ENCODE results near the gene MSANTD4.
"Not testable (repeated sequence)": the region's sequence is repeated elsewhere in the genome, so short reads cannot be mapped to it uniquely, and the experiment has no call there.

The MSANTD4 gene

GRCh38 chr11:106031936-106032335, 9.9 kb upstream of the MSANTD4 start:
- DNase-seq (ENCODE audit: low read depth in 1 of 2, low spot score in 1 of 2): no peak
- in situ Hi-C loops (cut with HindIII; ENCODE audit: low pct_unique_long_range_greater_than_20kb, low sequenced_read_pairs): no loop called here

DNA sequence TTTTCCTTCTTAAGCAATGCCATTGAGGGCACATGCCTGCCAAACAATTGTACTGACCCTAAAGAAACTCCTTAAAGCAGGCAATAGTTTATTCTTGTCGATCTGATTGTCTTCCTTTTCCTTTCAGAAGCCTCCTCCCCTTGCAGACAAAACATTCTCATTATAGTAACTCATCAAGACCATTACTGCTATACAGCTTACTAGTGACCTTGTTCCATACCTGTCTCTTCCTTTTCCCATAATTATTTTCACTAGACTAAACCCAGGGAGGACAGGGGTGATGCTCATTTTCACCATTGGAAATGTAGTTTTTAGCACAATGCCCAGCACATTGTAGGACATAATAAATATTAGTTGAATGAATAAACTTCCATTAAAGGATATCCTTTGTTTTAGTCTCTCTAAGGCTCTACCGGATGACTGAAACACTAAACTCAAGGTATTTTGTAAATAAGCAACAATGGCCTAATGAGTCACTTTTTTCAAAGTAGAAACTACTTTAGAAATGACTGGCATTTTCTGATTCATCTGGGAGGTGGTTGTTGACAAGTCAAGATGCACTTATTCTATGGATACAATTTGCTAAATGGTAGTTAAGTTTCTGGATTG, 9.3 kb upstream of the MSANTD4 start:
- TF ChIP-seq JUND (IDR thresholded peaks at IDR 0.05; ENCODE audit: low read depth): no peak
- DNase-seq (ENCODE audit: low read depth in 1 of 2, low spot score in 1 of 2): no peak
- in situ Hi-C loops (cut with HindIII; ENCODE audit: low pct_unique_long_range_greater_than_20kb, low sequenced_read_pairs): no loop called here

More at GRCh38 chr11:106031936-106032335, 9.9 kb upstream of the MSANTD4 start:
- no peak for TF ChIP-seq JUND (IDR thresholded peaks at IDR 0.05; ENCODE audit: low read depth)

DNA sequence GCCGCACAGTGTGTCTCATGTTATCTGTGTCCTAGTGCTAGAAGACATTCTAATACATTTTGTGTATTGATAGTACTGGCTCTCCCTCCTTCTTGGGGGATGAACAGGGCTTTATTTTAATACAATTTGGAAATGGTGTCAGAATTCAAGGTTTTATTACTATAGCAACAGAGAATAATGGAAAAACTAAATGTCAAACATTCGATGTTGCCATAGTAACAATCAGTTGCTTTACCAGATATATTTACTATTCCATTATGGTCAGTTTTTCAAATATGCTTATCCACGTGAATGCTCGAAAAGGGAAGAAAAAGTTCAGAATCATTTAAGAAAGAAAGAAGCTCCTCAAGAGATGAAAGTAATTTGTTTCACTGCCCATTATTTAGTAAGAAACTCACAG, 8.6 kb upstream of the MSANTD4 start:
- no peak for TF ChIP-seq JUND (IDR thresholded peaks at IDR 0.05; ENCODE audit: low read depth)
- in situ Hi-C loops (cut with HindIII; ENCODE audit: low pct_unique_long_range_greater_than_20kb, low sequenced_read_pairs): no loop called here
- no peak for DNase-seq (ENCODE audit: low read depth in 1 of 2, low spot score in 1 of 2)

DNA sequence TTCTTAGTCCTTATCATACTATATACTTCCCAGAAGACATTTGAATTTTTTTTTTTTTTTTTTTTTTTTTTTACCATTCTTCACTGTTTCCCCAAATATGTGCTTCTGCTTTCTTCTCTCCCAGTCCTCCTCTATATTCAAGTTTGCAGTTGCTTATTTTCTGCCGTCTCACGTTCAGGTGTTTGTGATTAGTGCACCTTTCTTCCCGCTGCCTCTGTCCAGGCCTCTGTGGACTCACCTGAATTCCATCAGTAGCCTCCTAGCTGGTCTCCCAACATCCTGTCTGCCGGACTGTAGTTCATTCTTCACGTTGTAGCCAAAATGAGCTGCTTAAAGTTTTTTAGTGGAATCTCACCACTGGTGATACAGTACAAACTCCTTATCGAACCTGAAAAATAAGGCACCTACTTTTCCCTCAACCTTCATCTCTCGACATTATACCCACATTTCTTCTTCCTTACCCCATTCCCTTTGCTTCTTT, 795 bp upstream of the MSANTD4 start:
- in situ Hi-C loops (cut with HindIII; ENCODE audit: low pct_unique_long_range_greater_than_20kb, low sequenced_read_pairs): no loop called here
- no peak for DNase-seq (ENCODE audit: low read depth in 1 of 2, low spot score in 1 of 2)
- TF ChIP-seq JUND (IDR thresholded peaks at IDR 0.05; ENCODE audit: low read depth): no peak

GRCh38 chr11:106021181-106021966, 666 bp downstream of the MSANTD4 start:
- in situ Hi-C loops (cut with HindIII; ENCODE audit: low pct_unique_long_range_greater_than_20kb, low sequenced_read_pairs): no loop called here
- DNase-seq (ENCODE audit: low read depth in 1 of 2, low spot score in 1 of 2): no peak
- TF ChIP-seq JUND (IDR thresholded peaks at IDR 0.05; ENCODE audit: low read depth): no peak

DNA sequence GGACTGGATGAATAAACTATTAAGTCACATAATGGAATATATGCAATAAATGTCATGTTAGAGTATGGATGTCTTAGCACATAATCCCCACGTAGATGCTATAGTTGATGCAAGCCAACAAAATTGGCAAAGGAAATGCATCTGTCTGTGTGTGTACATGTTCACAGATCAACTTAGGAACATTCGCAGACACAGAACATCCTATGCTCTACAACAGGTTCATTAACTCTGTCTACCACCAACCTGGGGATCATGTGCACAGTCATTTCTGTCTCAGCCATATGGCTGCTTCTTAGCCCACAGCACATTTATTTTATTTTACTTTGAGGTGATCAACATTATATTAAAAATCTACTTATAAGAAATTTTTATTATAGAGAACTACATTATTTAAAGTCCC, 4.9 kb downstream of the MSANTD4 start:
- in situ Hi-C loops (cut with HindIII; ENCODE audit: low pct_unique_long_range_greater_than_20kb, low sequenced_read_pairs): no loop called here
- DNase-seq (ENCODE audit: low read depth in 1 of 2, low spot score in 1 of 2): no peak
- TF ChIP-seq JUND (IDR thresholded peaks at IDR 0.05; ENCODE audit: low read depth): no peak

DNA sequence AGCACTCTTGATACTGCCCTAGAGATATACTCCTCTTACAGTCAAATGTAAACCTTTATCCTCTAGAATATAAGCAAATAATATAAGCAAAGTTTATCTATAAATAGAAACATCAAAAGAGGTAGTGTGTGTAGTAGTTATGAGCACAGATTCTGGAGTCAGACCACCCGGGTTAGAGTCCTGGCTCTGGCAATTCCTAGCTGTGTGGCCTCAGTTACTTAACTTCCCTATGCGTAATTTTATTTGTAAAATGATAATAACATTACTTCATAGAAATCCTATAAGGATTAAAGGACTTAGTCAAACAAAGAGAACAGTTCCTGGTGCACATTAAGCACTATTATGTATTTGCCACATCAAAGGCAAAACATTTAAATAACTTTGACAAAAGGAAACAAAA, 7.0 kb downstream of the MSANTD4 start:
- no peak for TF ChIP-seq JUND (IDR thresholded peaks at IDR 0.05; ENCODE audit: low read depth)
- DNase-seq (ENCODE audit: low read depth in 1 of 2, low spot score in 1 of 2): no peak
- in situ Hi-C loops (cut with HindIII; ENCODE audit: low pct_unique_long_range_greater_than_20kb, low sequenced_read_pairs): no loop called here

DNA sequence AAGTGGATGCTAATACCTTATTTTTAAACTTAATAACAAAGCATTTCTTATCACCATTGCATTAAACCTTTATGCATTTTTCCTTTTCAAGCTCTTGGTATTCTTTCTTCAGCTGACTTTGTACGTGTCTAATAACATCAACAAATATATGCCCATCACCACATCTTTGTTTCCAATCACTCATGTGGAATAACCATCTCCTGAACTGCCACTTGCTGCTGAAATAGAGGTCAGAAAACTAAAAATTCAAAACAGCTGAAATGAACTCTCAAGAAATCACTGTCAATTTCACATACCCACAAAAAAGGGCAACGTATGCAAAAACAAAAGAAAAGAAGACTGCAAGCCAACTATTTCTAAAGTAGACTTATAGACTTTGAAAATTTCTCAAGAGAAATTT, 7.4 kb downstream of the MSANTD4 start:
- DNase-seq (ENCODE audit: low read depth in 1 of 2, low spot score in 1 of 2): no peak
- no peak for TF ChIP-seq JUND (IDR thresholded peaks at IDR 0.05; ENCODE audit: low read depth)
- in situ Hi-C loops (cut with HindIII; ENCODE audit: low pct_unique_long_range_greater_than_20kb, low sequenced_read_pairs): no loop called here

GRCh38 chr11:106014035-106014434, 8.0 kb downstream of the MSANTD4 start:
- no peak for DNase-seq (ENCODE audit: low read depth in 1 of 2, low spot score in 1 of 2)
- in situ Hi-C loops (cut with HindIII; ENCODE audit: low pct_unique_long_range_greater_than_20kb, low sequenced_read_pairs): no loop called here
- TF ChIP-seq JUND (IDR thresholded peaks at IDR 0.05; ENCODE audit: low read depth): no peak

DNA sequence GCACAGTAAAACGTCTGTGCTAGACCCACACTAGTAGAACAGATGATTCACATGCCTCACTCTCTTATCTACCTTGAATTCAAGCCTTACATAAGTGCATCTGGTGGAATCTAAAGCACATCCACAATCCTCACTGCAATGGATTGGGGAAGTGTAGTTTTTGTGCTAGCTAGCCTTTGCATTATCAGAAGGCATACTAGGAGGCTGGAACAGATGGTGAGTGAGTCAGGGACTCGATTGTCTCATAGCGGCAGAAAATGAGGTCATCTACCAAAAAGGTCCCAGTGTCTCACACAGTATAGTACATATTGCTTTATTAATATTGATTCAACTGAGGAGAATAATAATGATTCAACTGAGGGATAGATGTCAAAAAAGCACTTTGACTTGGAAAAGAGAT, 9.3 kb downstream of the MSANTD4 start:
- in situ Hi-C loops (cut with HindIII; ENCODE audit: low pct_unique_long_range_greater_than_20kb, low sequenced_read_pairs): no loop called here
- no peak for DNase-seq (ENCODE audit: low read depth in 1 of 2, low spot score in 1 of 2)
- TF ChIP-seq JUND (IDR thresholded peaks at IDR 0.05; ENCODE audit: low read depth): no peak

DNA sequence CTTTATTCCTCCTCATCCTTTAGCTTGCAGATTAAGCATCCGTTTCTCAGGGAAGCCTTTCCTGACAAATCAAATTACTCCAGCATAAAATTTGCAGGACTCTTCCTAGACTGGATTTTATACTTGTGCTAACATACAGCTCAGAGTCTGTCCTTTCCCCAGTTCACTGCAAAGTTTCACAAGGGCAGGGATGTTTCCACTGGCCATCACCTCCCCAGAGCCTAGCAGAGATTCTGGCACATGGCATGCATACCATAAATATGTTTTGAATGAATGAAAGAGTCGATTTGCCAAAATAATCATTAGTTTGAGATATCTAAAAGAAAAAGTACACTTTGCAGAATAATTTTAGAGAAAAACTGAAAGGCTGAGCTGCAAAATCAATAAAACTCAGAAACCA, 10.6 kb downstream of the MSANTD4 start:
- in situ Hi-C loops (cut with HindIII; ENCODE audit: low pct_unique_long_range_greater_than_20kb, low sequenced_read_pairs): no loop called here
- no peak for TF ChIP-seq JUND (IDR thresholded peaks at IDR 0.05; ENCODE audit: low read depth)
- no peak for DNase-seq (ENCODE audit: low read depth in 1 of 2, low spot score in 1 of 2)

GRCh38 chr11:106003094-106003493, 18.9 kb downstream of the MSANTD4 start:
- DNase-seq (ENCODE audit: low read depth in 1 of 2, low spot score in 1 of 2); in situ Hi-C loops (cut with HindIII; ENCODE audit: low pct_unique_long_range_greater_than_20kb, low sequenced_read_pairs): not testable (repeated sequence)

- no peak for TF ChIP-seq JUND (IDR thresholded peaks at IDR 0.05; ENCODE audit: low read depth)
- DNase-seq (ENCODE audit: low read depth in 1 of 2, low spot score in 1 of 2): no peak
- in situ Hi-C loops (cut with HindIII; ENCODE audit: low pct_unique_long_range_greater_than_20kb, low sequenced_read_pairs): no loop called here
These were observed 20.6 kb downstream of the MSANTD4 start for GRCh38 chr11:106001304-106002012.
